KG1 (cell line): Measurements from ENCODE around the gene MAP2K1.
"Not testable (repeated sequence)": the region's sequence is repeated elsewhere in the genome, so short reads cannot be mapped to it uniquely, and the experiment has no call there.

Experiments used
- DNase-seq: peaks from one replicate; lab custom pipeline; 2025; lab: John Stamatoyannopoulos, UW

MAP2K1 gene

DNA sequence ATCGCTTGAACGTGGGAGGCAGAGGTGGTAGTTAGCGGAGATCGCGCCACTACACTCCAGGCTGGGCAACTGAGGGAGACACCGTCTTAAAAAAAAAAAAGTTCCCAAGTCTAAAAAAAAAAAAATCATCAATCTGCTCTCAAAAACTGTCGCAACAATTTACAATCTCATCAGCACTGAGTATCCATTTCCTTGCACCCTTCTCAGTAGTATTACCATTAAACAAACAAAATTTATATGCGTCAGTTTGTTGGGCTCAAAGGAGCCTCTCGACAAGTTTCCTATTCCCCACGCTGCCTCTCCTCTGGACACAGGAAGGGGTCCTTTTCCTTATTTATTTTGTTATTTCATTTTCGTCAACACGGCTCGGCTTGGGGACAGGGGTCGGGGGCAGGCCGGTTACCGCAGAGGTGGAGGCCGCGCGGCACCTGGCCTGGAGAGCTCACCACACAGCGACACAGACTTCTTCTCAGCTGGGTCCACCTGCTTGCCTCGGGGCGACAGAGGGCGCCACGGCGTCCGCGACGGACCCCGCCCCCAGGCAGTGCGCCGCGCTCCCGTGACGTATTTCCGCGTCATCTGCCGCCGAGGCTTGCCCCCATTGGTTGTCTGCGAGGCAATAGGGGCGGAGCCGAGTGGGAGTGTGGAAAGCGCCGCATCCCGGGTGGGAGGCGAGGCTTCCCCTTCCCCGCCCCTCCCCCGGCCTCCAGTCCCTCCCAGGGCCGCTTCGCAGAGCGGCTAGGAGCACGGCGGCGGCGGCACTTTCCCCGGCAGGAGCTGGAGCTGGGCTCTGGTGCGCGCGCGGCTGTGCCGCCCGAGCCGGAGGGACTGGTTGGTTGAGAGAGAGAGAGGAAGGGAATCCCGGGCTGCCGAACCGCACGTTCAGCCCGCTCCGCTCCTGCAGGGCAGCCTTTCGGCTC lies at the start of gene MAP2K1:
Gene MAP2K1, plus strand, starts transcription at position 709 of the 920 bp plus-strand sequence. CDS start 436 bp downstream, outside the sequence.
- peak; percentile 96 for DNase-seq

DNA sequence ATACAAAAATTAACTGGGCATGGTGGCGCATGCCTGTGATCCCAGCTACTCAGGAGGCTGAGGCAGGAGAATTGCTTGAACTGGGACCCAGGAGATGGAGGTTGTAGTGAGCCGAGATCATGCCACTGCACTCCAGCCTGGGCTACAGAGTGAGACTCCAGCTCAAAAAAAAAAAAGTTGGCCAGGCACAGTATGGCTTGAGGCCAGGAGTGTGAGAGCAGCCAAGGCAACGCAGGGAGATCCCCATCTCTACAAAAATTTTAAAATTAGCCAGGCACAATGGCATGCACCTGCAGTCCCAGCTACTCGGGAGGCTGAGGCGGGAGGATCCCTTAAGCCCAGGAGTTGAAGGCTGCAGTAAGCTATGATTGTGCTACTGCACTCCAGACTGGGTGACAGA lies 38.2 kb upstream of the MAP2K1 start:
- DNase-seq: not testable (repeated sequence)

DNA sequence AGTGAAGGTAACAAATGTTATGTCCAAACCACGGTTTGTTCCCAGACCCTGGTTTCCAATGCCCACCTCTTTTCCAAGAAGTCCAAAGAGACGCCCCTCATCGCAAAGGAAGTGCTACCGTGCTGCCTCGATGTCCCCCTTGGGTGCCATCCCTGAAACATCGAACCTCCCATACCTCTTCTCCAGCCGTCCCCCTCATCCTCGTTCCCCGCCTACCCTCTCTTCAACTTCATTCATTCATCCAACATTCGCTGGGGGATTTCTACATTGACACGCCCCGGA lies 30.7 kb upstream of the MAP2K1 start:
- no peak for DNase-seq

- DNase-seq: peak; percentile 90
Observed at GRCh38 chr15:66356359-66357236, 30.1 kb upstream of the MAP2K1 start, which contains the start of gene TIPIN. TSS of gene TIPIN (minus strand) at chr15:66356685. CDS start at chr15:66352947, 3,738 bp downstream.

- DNase-seq: no peak
Observed at GRCh38 chr15:66359740-66360139, 27.0 kb upstream of the MAP2K1 start.

DNA sequence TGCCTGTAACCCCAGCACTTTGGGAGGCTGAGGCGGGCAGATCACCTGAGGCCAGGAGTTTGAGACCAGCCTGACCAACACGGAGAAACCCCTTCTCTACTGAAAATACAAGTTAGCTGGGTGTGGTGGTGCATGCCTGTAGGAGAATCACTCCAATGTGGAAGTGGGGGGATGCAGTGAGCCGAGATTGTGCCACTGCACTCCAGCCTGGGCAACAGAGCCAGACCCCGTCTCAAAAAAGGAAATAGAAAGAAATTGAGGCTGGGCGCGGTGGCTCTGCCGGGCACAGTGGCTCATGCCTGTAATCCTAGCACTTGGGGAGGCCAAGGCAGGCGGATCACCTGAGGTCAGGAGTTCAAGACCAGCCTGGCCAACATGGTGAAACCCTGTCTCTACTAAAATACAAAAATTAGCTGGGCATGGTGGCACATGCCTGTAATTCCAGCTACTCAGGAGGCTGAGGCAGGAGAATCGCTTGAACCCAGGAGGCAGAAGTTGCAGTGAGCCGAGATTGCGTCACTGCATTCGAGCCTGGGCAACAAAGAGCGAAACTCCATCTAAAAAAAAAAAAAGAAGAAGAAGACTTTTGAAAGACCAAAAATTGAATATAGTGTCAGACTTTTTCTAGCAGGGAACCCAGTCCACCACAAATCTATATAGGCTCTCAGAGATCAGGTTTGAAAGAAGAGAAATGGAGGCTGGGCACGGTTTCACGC lies 24.8 kb upstream of the MAP2K1 start:
- not testable (repeated sequence) for DNase-seq

DNA sequence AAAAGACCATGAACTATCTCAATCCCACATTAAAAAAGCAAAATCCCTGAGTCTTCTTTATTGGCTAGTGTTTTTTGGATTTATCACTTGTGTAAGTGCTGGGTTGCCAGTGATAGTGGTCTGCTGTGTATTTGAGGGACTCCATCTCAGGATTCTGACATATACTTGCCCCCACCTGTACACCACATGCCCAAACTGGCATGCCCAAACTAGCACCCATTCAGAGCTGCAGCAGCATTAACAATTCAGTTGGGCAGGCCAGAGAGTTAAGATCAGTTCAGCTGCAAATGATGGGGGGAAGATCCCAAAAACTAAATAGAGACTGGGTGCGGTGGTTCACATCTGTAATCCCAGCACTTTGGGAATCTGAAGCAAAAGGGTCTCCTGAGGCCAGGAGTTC lies 23.9 kb upstream of the MAP2K1 start:
- DNase-seq: no peak

GRCh38 chr15:66364944-66365528 lies 21.7 kb upstream of the MAP2K1 start:
- DNase-seq: no peak

- peak; percentile 52 for DNase-seq
Observed at GRCh38 chr15:66369773-66370651, 16.7 kb upstream of the MAP2K1 start.

DNA sequence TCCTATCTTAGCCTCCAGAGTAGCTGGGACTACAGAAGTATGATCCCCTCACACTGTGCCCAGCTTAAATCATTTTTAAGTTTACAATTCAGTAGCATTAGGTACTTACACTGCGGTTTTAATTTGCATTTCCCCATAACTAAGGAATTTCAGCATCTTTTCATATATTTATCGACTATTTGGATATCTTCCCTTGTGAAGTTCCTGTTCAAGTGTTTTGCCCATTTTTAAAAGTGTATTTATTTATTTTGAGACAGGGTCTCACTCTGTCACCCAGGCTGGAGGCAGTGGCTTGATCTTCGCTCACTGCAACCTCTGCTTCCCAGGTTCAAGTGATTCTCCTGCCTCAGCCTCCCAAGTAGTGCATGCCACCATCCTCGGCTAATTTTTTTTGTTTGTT lies 12.5 kb upstream of the MAP2K1 start:
- DNase-seq: no peak

- DNase-seq: no peak
Observed at GRCh38 chr15:66378814-66379430, 7.8 kb upstream of the MAP2K1 start.

GRCh38 chr15:66381376-66381775 lies 5.3 kb upstream of the MAP2K1 start:
- DNase-seq: not testable (repeated sequence)

GRCh38 chr15:66387163-66388042 lies 691 bp downstream of the MAP2K1 start:
- DNase-seq: no peak

DNA sequence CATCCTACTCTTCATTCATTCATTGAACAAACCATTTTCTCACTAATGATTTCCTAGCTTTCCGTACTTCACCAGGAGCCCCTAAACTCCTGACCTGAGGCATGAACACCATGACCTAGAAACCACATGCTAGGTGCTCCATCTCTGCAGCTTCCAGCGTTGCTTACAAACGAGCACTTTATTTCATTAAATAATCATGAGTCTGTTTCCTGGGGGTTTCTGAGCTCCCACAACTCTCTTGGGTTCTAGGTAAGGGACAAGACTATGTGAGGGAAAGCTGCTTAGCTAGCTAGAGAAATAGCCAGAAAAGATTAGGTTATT lies 1.3 kb downstream of the MAP2K1 start:
- DNase-seq: no peak

DNA sequence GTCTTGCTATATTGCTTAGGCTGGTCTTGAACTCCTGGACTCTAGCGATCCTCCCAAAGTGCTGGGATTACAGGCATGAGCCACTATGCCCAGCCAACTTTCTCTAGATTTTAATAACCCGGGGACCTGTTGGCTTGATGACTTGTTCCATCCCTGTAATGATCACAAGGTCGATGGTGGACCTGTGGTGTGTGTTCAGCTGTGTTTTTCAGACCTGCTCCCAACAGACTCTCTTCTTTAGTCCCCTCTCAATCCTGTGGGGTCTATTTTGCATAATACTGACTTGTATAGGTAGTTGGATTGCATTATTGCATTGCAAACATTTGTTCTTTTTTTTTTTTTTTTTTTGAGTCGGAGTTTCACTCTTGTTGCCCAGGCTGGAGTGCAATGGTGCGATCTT lies 1.9 kb downstream of the MAP2K1 start:
- no peak for DNase-seq

DNA sequence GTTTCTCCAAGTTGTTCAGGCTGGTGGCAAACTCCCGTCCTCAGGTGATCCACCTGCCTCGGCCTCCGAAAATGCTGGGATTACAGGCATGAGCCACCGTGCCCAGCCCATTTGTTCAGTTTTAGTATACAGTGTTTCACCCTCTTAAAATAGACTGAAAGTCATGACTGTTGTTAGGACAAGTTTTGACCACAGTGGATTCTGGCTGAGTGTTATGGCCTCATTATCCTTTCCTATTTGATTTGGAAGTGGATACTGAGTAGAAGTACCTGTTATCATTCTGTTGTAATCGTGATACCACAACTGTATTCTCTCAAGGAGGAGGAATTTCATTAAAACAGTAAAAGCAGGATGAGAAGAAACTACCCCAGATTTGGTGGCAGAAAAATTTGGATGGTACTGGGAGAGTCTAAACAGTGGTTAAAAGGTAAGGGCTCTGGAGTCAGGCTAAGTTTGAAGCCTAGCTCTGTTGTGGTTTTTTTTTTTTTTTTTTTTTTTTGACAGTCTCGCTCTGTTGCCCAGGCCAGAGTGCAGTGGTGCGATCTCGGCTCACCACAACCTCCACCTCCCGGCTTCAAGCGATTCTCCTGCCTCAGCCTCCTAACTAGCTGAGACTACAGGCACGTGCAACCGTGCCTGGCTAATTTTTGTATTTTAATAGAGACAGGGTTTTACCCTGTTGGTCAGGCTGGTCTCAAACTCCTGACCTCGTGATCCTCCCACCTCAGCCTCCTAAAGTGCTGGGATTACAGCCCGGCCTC lies 2.6 kb downstream of the MAP2K1 start:
- DNase-seq: no peak

GRCh38 chr15:66389859-66390381 lies 3.2 kb downstream of the MAP2K1 start:
- DNase-seq: no peak

DNA sequence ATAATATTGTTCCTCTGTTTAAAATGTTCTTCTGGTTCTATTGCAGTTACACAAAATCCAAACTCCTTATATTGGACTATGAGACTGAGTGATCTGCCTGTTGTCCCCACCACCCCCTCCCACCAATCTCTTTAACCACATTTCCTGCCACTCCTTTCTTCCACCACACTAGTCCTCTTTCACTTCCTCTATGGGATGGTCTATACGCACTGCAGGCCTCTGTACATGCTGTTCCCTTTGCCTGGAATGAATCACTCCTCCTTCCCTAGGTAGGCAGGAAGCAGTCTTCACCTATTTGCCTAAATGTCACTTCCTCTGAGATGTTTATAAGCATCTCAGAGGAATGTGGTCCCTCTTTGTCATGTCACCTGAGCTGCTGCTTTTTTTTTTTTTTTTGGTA lies 4.0 kb downstream of the MAP2K1 start:
- no peak for DNase-seq

- not testable (repeated sequence) for DNase-seq
Observed at GRCh38 chr15:66393037-66393436, 6.3 kb downstream of the MAP2K1 start.
